WTC11 (cell line): ENCODE data around the gene APH1A. TPM values are rescaled to one million over a fixed set of nuclear protein-coding genes. Genes with fewer than 3 reads are reported as not detected.

Source experiments
- ATAC-seq: fragments of 200-7000 bp; cut with Tn5 transposase; 2 replicates; pipeline ENCODE4 v1.10.0; 2021; ENCODE audit warnings: mild to moderate bottlenecking, moderate library complexity
- CTCF ChIA-PET: fragments of 300-600 bp; sonication (Branson Sonifier 250); formaldehyde crosslinking; loops from one replicate; lab custom pipeline; 2021; ENCODE audit warnings: antibody characterized with exemption; lab: Charles Lee
- POLR2A ChIA-PET: fragments of 350-600 bp; sonication (Branson Sonifier 250); formaldehyde crosslinking; loops from one replicate; lab custom pipeline; 2021; ENCODE audit warnings: antibody characterized with exemption; lab: Charles Lee
- DNase-seq: peaks from one replicate; pipeline ENCODE4 v3.0.0; 2021; ENCODE audit warnings: low spot score
- H3K27ac Mint-ChIP-seq: 2 replicates; pipeline ENCODE4 v1.8.0; 2021; ENCODE audit warnings: mixed read lengths
- H3K27me3 Mint-ChIP-seq: 2 replicates; pipeline ENCODE4 v1.8.0; 2021; ENCODE audit warnings: low read depth, mild to moderate bottlenecking, moderate library complexity, mixed read lengths
- H3K36me3 Mint-ChIP-seq: 2 replicates; pipeline ENCODE4 v1.8.0; 2021; ENCODE audit warnings: mixed read lengths
- H3K4me1 Mint-ChIP-seq: 2 replicates; pipeline ENCODE4 v1.8.0; 2022; ENCODE audit warnings: mixed read lengths
- H3K4me3 Mint-ChIP-seq: 2 replicates; pipeline ENCODE4 v1.8.0; 2021; ENCODE audit warnings: mild to moderate bottlenecking, moderate library complexity, mixed read lengths
- H3K9me3 Mint-ChIP-seq: 2 replicates; pipeline ENCODE4 v1.8.0; 2021; ENCODE audit warnings: mixed read lengths
- ATF1 ChIP-seq: sonication (generic); formaldehyde crosslinking; IDR thresholded peaks from 2 replicates; pipeline ENCODE4 v1.8.1; 2023; ENCODE audit warnings: mild to moderate bottlenecking, moderate library complexity, missing genetic modification reagents
- ATF6 ChIP-seq: sonication (generic); formaldehyde crosslinking; IDR thresholded peaks from 2 replicates; pipeline ENCODE4 v1.8.1; 2023; ENCODE audit warnings: mild to moderate bottlenecking, missing genetic modification reagents
- E2F1 ChIP-seq: sonication (generic); formaldehyde crosslinking; IDR thresholded peaks from 2 replicates; pipeline ENCODE4 v1.8.0; 2022; ENCODE audit warnings: mild to moderate bottlenecking, missing genetic modification reagents
- E2F4 ChIP-seq: sonication (generic); formaldehyde crosslinking; IDR thresholded peaks from 2 replicates; pipeline ENCODE4 v1.8.1; 2022; ENCODE audit warnings: low read depth, mild to moderate bottlenecking, moderate library complexity, missing genetic modification reagents, borderline replicate concordance
- FOXJ3 ChIP-seq: sonication (generic); formaldehyde crosslinking; IDR thresholded peaks from 2 replicates; pipeline ENCODE4 v1.9.0; 2021; ENCODE audit warnings: missing genetic modification reagents, mild to moderate bottlenecking, borderline replicate concordance
- GABPB1 ChIP-seq: sonication (generic); formaldehyde crosslinking; IDR thresholded peaks from 2 replicates; pipeline ENCODE4 v1.8.1; 2023; ENCODE audit warnings: mild to moderate bottlenecking, missing genetic modification reagents
- HMGA2 ChIP-seq: fragments of 250-450 bp; sonication (Bioruptor Pico); IDR thresholded peaks from 2 replicates; pipeline ENCODE4 v1.4.0; 2021; ENCODE audit warnings: mild to moderate bottlenecking, moderate library complexity
- NFATC4 ChIP-seq: fragments of 250-450 bp; sonication (Bioruptor Pico); IDR thresholded peaks from 2 replicates; pipeline ENCODE4 v1.9.0; 2021; ENCODE audit warnings: mild to moderate bottlenecking
- OVOL2 ChIP-seq: fragments of 250-450 bp; sonication (Bioruptor Pico); IDR thresholded peaks from 2 replicates; pipeline ENCODE4 v1.9.0; 2021; ENCODE audit warnings: mild to moderate bottlenecking, borderline replicate concordance
- RORB ChIP-seq: fragments of 250-450 bp; sonication (Bioruptor Pico); IDR thresholded peaks from 2 replicates; pipeline ENCODE4 v1.9.0; 2021; ENCODE audit warnings: mild to moderate bottlenecking
- SMAD3 ChIP-seq: sonication (generic); formaldehyde crosslinking; IDR thresholded peaks from 2 replicates; pipeline ENCODE4 v1.8.0; 2022; ENCODE audit warnings: missing genetic modification reagents, mild to moderate bottlenecking, borderline replicate concordance
- ZNF232 ChIP-seq: sonication (generic); formaldehyde crosslinking; IDR thresholded peaks from 2 replicates; pipeline ENCODE4 v1.8.0; 2022; ENCODE audit warnings: mild to moderate bottlenecking, missing genetic modification reagents
- ZNF281 ChIP-seq: sonication (generic); formaldehyde crosslinking; IDR thresholded peaks from 2 replicates; pipeline ENCODE4 v1.8.0; 2023; ENCODE audit warnings: mild to moderate bottlenecking, missing genetic modification reagents
- total RNA-seq: library from RNA; stranded (reverse); gene quantifications from 3 replicates; pipeline ENCODE4 v1.2.3, GENCODE V29; 2021
- TF ChIP-seq, protein P1 (sequence below): sonication (generic); formaldehyde crosslinking; conservative IDR thresholded peaks from 2 replicates; pipeline ENCODE4 v1.8.1; 2023; ENCODE audit warnings: mild to moderate bottlenecking, low read depth, missing genetic modification reagents, moderate library complexity
- TF ChIP-seq, protein P2 (sequence below): sonication (generic); formaldehyde crosslinking; IDR thresholded peaks from 2 replicates; pipeline ENCODE4 v1.8.0; 2022; ENCODE audit warnings: missing genetic modification reagents
- TF ChIP-seq, protein P3 (sequence below): sonication (generic); formaldehyde crosslinking; IDR thresholded peaks from 2 replicates; pipeline ENCODE4 v1.8.1; 2023; ENCODE audit warnings: mild to moderate bottlenecking, missing genetic modification reagents, moderate library complexity
- TF ChIP-seq, protein P4 (sequence below): fragments of 250-450 bp; sonication (Bioruptor Pico); IDR thresholded peaks from 2 replicates; pipeline ENCODE4 v1.9.0; 2021; ENCODE audit warnings: mild to moderate bottlenecking
- TF ChIP-seq, protein P5 (sequence below): sonication (generic); formaldehyde crosslinking; IDR thresholded peaks from 2 replicates; pipeline ENCODE4 v1.8.0; 2023; ENCODE audit warnings: missing genetic modification reagents

The APH1A gene
- total RNA-seq, 1 experiment from 2014 or later, result 120 TPM

DNA sequence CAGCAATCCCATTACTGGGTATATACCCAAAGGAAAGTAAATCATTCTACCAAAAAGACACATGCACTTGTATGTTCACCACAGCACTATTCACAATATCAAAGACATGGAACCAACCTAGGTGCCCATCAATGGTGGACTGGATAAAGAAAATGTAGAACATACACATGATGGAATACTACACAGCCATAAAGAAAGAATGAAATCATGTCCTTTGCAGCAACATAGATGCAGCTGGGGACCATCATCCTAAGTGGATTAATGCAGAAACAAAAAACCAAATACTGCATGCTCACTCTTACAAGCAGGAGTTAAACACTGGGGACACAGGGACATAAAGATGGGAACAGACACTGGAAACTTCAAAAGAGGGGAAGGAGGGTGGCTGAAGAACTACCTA lies 41.6 kb downstream of the APH1A start (continued):
- no peak for TF ChIP-seq E2F1 (CRISPR knock-in tag)
- no peak for TF ChIP-seq ZNF232
- TF ChIP-seq, all 79 proteins: peak for 0

GRCh38 chr1:150226486-150226885 lies 42.3 kb downstream of the APH1A start:
- Mint-ChIP-seq H3K27ac (no peak overlapping the region), H3K36me3 (peaks cover 67% of the 10 kb centered on the region), H3K4me3 (no peak overlapping the region), H3K9me3 (no peaks in the 10 kb centered on the region), H3K27me3 (no peaks in the 10 kb centered on the region), H3K4me1 (no peaks in the 10 kb centered on the region)
- ATAC-seq (no peak), DNase-seq (no peak)
- ChIA-PET POLR2A (no interaction called here), CTCF (no interaction called here)
- TF ChIP-seq, protein P1, sequence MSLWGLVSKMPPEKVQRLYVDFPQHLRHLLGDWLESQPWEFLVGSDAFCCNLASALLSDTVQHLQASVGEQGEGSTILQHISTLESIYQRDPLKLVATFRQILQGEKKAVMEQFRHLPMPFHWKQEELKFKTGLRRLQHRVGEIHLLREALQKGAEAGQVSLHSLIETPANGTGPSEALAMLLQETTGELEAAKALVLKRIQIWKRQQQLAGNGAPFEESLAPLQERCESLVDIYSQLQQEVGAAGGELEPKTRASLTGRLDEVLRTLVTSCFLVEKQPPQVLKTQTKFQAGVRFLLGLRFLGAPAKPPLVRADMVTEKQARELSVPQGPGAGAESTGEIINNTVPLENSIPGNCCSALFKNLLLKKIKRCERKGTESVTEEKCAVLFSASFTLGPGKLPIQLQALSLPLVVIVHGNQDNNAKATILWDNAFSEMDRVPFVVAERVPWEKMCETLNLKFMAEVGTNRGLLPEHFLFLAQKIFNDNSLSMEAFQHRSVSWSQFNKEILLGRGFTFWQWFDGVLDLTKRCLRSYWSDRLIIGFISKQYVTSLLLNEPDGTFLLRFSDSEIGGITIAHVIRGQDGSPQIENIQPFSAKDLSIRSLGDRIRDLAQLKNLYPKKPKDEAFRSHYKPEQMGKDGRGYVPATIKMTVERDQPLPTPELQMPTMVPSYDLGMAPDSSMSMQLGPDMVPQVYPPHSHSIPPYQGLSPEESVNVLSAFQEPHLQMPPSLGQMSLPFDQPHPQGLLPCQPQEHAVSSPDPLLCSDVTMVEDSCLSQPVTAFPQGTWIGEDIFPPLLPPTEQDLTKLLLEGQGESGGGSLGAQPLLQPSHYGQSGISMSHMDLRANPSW (CRISPR knock-in tag), result no peak
- TF ChIP-seq ZNF232 (no peak), OVOL2 (CRISPR knock-in tag) (no peak), GABPB1 (no peak), ZNF281 (no peak), SMAD3 (CRISPR knock-in tag) (no peak), NFATC4 (CRISPR knock-in tag) (no peak), HMGA2 (CRISPR knock-in tag) (no peak), RORB (CRISPR knock-in tag) (no peak), E2F4 (CRISPR knock-in tag) (no peak), ATF6 (CRISPR knock-in tag) (no peak), FOXJ3 (CRISPR knock-in tag) (no peak), ATF1 (CRISPR knock-in tag) (no peak)
- TF ChIP-seq, protein P2, sequence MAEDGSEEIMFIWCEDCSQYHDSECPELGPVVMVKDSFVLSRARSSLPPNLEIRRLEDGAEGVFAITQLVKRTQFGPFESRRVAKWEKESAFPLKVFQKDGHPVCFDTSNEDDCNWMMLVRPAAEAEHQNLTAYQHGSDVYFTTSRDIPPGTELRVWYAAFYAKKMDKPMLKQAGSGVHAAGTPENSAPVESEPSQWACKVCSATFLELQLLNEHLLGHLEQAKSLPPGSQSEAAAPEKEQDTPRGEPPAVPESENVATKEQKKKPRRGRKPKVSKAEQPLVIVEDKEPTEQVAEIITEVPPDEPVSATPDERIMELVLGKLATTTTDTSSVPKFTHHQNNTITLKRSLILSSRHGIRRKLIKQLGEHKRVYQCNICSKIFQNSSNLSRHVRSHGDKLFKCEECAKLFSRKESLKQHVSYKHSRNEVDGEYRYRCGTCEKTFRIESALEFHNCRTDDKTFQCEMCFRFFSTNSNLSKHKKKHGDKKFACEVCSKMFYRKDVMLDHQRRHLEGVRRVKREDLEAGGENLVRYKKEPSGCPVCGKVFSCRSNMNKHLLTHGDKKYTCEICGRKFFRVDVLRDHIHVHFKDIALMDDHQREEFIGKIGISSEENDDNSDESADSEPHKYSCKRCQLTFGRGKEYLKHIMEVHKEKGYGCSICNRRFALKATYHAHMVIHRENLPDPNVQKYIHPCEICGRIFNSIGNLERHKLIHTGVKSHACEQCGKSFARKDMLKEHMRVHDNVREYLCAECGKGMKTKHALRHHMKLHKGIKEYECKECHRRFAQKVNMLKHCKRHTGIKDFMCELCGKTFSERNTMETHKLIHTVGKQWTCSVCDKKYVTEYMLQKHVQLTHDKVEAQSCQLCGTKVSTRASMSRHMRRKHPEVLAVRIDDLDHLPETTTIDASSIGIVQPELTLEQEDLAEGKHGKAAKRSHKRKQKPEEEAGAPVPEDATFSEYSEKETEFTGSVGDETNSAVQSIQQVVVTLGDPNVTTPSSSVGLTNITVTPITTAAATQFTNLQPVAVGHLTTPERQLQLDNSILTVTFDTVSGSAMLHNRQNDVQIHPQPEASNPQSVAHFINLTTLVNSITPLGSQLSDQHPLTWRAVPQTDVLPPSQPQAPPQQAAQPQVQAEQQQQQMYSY (CRISPR knock-in tag), result no peak
- TF ChIP-seq, protein P3, sequence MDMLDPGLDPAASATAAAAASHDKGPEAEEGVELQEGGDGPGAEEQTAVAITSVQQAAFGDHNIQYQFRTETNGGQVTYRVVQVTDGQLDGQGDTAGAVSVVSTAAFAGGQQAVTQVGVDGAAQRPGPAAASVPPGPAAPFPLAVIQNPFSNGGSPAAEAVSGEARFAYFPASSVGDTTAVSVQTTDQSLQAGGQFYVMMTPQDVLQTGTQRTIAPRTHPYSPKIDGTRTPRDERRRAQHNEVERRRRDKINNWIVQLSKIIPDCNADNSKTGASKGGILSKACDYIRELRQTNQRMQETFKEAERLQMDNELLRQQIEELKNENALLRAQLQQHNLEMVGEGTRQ, result no peak
- TF ChIP-seq, protein P4, sequence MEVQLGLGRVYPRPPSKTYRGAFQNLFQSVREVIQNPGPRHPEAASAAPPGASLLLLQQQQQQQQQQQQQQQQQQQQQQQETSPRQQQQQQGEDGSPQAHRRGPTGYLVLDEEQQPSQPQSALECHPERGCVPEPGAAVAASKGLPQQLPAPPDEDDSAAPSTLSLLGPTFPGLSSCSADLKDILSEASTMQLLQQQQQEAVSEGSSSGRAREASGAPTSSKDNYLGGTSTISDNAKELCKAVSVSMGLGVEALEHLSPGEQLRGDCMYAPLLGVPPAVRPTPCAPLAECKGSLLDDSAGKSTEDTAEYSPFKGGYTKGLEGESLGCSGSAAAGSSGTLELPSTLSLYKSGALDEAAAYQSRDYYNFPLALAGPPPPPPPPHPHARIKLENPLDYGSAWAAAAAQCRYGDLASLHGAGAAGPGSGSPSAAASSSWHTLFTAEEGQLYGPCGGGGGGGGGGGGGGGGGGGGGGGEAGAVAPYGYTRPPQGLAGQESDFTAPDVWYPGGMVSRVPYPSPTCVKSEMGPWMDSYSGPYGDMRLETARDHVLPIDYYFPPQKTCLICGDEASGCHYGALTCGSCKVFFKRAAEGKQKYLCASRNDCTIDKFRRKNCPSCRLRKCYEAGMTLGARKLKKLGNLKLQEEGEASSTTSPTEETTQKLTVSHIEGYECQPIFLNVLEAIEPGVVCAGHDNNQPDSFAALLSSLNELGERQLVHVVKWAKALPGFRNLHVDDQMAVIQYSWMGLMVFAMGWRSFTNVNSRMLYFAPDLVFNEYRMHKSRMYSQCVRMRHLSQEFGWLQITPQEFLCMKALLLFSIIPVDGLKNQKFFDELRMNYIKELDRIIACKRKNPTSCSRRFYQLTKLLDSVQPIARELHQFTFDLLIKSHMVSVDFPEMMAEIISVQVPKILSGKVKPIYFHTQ (CRISPR knock-in tag), result no peak
- TF ChIP-seq, protein P5, sequence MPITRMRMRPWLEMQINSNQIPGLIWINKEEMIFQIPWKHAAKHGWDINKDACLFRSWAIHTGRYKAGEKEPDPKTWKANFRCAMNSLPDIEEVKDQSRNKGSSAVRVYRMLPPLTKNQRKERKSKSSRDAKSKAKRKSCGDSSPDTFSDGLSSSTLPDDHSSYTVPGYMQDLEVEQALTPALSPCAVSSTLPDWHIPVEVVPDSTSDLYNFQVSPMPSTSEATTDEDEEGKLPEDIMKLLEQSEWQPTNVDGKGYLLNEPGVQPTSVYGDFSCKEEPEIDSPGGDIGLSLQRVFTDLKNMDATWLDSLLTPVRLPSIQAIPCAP, result no peak
